Embryonic facial prominence (tissue), 1 donor: ENCODE results near the gene IGF2.

Experiments
- DNase-seq: peaks from one replicate; pipeline ENCODE4 v3.0.0-alpha.2; 2016; ENCODE audit errors: extremely low spot score

IGF2 gene

DNA sequence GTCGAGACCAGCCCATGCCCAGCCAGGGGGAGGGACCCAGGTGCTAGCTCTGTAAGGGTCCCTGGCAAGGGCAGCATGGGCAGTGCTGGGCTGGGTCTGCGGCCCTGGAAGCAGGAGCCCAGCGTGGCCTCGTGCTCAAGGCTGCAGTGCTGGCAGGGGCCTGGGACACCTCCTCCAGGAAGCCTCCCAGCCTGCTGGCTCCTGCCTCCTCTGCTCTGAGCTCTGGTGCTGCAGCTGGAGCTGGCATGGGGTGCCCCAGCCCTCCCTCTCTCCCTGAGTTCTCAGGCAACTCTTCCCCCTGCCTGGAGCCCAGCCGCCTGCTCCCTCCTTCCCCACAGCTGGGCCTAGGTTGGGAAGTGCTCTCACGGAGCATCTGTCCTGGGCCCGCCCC, 15.0 kb upstream of the IGF2 start:
- no peak for DNase-seq

DNA sequence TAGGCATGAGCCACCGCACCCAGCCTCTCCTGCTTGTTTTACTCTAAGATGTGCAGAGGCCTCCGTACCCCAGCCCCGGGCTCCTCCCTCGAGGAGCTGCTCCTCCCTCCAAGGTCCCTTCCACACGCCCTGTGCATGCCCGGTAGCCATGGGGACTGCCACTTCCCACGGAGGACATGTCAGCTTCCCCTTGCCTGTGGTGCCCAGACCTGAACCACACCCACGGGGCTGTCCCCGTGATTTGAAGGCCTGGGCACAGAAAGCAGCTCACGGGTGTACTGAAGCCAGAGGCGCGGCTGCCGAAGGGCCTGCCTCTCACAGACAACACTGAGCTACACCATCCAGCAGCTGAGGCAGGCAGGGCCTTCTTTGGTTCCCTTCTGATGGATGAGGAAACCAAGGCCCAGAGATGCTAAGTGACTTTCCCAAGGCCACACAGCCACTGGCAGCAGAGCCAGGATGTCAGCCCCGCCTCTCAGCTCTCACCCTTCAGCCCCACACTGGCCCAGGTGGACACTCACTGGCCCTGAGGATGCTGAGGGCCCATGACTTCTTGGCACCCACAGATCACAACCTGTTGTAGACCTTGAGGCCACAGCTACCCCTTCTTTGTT, 14.5 kb upstream of the IGF2 start:
- DNase-seq, result no peak

DNA sequence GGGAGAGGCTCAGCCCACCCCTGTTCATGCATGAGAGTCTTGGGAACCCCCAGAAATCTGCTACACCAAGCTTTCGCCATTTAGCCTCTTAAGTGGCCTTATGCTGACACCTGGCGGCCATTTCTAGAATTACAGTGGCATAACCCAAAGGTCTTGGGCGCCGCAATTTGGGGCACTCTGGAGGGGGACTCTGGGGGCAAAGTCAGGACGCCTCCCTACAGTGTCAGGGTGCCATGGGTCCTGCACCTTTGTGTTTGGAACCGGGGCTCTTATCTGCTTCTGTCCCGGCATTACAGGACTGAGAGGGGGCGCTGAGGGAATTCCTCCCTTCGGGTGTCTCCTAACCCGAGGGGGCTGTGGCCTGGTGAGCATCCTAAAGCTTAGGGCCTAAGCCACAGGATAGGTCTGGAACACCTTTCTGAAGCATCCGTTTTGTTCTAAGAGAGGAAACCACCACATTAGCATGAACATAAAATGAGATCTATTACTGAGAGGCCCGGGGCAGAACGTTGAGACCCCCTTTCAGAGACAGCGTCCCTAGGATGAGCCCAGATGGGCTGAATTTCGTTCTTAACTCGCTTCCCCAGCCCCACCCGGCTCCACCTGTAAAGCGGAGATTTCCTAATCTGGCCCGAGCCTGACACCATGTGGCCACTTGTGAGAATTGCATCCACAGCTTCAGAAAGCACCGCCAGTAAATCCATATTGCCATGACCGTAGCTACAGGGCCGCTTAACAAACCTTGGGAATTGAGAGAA, 12.5 kb upstream of the IGF2 start:
- peak; percentile 64 for DNase-seq

DNA sequence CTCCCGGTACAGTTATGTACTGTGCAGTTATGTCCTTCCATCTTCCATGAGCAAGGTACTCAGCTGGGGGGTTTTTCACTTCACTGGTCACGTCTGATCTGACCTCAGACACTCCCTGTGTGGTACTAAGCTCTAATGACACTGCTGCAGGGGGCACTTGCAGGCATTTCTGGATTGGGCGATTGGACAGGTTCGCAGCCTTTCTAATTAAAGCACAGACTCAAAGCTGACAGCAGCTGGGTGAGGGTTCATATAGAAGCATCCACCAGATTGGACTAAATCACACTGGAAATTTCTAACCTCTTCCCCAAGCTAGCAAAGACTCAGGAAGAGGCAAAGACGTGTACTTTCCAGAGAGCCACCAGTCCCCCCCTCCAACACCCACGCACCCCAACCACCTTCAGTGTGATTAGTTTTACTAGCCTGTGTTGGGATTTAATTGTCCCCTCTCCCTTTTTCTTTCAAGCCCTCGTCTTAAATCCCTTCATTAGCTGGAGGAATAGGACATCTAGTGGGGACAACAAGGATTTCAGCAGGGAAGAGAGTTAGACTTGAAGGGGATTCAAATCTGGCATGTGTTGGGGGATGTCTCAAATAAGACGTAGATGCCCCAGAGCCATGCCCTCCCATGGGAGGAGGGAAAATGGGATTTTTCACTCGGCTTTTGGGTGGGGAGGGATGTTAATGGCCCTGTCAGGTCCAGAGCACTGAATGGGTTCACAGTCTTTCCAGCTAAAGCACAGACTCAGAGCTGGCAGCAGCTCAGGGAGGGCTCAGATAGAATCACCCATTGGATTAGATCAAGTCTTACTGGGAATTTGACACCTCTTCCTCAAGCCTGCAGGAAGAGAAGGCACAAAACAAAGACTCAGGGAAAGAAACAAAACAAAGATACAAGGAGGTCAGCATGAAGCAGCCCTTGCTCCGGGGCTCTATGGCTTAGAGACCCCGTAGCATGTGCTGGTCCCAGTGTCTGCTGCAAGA, 11.0 kb upstream of the IGF2 start:
- peak; percentile 71 for DNase-seq

DNA sequence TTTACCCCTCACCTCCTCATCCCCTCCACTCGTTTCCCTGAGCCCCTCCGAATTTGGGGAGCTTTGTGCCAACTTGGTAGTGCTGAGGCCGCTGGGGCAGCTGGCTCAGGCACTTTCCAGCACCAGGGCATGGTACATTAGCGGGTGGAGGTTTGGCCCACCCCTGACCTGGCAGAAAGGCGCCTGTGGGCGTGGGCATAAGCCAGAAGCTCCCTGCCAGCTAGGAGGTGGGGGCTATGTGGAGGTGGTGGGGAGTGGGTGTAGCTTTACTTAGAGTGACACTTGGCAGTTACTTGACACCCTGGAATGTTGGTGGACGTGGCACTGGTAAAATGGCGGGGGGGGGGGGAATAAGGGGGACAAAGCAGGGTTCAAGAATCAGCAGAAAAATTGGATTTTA, 10.3 kb upstream of the IGF2 start:
- DNase-seq, result no peak

DNA sequence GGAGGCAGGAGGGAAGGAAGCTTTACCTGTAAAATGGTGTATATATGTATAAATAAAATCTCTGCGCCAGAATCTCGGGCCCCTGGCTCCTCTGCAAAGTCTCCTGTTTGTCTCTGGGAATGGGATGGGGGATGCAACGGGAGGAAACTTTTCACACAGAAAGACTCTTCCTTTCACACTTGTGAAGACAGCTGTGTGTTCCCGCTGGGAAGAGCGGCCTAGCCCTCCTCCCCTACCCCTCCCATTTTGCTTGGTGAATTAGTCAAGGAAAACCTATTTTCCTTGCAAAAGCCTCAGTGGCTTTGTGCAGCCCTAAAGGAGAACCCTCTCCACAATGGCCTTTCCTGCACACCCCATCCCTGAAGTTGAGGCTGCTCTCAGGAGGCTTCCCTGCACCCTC, 9.4 kb upstream of the IGF2 start:
- DNase-seq, result no peak

DNA sequence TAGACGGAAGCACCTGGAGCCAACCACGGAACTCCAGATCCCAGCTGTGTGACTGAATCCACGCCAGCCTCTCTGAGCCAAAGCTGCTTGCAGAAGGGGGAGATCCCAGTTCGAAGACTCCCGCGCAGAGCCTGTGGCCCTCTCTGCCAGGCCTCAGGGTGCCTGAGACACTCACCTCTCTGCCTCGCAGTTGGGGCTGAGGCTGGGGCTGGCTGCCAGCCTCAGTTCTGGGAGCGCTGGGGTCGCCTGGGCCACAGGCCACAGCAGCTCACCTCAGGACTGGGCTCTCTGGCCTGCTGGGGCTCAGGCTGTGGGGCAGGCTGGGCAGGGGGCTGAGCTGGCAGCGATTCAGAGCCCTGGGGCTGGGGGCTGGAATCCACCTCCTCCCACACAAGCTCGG, 8.2 kb upstream of the IGF2 start:
- no peak for DNase-seq

DNA sequence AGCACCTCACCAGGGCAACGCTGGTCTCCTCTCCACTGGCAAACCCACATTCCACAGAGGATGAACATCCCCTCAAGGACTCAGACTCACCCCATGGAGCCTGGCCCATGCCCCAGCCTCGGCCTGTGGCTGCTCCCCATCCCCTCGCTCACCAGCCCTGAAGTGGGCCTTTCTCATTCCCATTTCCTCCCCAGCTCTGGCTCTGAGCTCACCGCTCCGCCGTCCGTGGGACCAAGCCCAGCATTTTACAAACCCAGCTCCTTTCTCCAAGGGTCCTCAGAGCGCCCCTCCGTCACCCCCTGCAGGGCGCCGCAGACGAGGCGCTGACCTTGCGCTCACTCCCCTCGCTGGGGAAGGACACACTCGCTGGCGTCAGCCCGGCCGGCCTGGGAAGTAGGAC, 6.9 kb upstream of the IGF2 start:
- DNase-seq, result no peak

DNA sequence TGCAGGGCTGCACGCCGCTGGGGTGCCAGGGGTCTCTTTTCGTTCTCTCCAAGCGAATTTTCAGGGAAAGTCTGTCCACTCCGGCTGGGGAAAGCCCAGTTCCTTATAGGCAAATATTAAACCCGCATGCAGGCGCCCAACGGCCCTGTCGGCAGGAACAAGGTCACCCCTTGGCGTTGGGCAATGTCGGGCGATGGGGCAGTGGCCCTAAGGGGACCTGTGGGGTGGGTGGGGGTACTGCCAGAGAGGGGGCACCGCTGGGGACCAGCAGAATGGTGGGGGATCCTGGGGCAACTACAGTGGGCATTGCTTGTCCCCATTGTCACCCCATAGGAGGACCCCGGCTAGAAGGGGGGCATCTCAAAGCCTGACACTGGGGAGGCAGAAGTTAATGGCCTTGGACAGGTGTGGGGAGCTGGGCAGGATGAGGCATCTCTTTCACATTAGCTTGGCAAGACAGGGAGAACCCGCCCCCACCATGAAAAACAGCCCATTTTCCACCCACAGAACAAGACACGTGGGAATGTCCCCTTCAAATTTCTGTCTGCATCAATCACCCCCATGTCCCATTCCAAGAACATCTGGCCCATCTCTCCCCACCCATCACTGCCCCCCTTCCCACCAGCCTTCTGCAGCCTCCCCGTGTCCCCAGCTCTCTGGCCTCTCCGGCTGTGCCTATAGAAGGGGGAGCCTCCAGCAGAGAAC, 5.5 kb upstream of the IGF2 start:
- no peak for DNase-seq

DNA sequence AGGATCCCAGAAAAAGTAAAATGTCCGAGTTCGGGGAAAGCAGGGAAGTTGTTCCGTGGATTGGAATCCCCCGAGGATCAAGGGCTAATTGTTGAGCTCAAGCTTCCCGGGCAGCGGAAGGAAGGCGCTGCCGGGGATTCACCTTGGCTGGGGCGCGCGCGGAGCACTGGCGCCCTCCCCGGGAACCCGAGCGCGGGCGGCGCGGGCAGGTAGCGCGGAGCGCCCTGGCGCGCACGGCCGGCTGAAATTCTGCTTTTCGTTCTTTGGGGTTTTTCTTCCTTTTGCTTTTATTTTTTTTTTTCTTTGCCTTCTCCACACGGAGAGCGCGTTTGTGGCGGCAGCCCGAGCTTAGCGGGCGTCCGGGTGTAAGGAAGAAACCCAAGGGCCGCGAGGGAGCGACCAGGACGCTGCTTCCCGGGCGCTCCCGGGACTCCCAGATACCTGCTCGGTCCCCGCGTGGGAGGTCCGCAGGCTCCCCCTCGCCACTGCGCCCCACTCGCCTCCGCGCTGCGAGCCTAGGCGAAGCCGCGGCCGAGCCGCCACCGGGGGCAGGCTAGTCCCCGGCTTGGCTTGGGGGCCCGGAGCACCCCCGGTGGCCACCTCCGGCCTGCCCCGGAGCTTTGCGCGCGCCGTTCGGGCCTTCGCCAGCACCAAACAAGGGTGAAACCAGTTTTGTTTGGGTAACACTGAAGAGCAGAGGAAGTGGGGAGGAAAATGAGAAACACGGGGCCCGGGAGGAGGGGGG, 4.8 kb upstream of the IGF2 start:
- no peak for DNase-seq

DNA sequence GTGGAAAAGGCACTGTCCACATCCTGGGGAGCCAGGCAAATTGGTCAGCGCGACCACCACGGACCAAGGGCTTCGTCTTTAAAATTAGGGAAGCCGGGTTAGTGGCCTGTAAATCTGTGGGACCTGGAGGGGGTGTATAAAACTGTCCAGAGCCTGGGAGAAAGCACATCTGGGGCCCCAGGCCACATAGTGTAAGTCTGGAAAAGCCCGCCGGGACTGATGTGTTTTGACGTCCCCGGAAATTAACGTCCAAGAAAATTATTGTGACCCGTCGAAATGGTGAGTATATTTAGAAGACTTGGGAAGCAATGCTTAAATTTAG, 4.2 kb upstream of the IGF2 start:
- DNase-seq, result no peak

DNA sequence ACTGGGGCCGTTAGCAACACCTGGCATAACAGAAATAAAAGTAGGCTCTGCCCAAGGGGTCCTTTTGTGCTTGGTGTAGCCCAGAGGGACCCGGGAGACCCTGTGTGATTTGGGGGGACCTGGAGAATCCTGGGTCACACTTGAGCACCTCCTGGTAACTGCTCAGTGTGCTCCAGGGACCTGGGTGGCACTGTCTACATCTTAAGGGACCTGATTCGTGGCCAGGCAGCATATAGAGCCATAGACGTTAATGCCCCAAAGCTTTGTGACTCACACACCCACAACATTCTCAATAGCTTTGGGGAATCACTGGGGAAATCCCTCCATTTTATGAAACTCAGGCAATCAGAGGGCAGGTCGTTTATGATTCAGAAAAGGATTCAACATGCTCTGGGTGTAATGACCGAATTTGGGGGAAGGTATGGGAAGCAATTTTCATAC, 3.6 kb upstream of the IGF2 start:
- no peak for DNase-seq

DNA sequence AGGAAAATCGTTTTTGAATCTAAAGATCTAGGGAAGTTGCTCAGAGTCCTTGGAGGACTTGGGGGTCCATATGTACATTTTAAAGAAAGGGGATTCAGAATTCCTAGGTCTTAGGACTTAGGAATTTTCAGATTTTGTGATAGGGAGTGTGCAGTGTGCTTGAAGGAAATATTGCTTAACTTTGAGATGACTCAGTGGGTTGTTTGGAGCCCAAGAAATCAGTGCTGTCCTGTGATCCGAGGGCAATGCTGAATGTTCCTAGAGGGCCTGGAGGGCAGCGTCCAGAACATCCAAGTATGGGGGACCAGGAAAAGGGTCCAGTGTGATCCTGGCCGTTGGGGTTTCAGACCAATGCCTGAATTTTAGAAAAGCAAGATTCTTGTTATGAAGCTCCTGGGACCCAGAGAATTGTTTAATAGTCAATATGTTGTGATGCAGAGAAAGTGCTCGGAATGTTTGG, 3.1 kb upstream of the IGF2 start:
- no peak for DNase-seq

DNA sequence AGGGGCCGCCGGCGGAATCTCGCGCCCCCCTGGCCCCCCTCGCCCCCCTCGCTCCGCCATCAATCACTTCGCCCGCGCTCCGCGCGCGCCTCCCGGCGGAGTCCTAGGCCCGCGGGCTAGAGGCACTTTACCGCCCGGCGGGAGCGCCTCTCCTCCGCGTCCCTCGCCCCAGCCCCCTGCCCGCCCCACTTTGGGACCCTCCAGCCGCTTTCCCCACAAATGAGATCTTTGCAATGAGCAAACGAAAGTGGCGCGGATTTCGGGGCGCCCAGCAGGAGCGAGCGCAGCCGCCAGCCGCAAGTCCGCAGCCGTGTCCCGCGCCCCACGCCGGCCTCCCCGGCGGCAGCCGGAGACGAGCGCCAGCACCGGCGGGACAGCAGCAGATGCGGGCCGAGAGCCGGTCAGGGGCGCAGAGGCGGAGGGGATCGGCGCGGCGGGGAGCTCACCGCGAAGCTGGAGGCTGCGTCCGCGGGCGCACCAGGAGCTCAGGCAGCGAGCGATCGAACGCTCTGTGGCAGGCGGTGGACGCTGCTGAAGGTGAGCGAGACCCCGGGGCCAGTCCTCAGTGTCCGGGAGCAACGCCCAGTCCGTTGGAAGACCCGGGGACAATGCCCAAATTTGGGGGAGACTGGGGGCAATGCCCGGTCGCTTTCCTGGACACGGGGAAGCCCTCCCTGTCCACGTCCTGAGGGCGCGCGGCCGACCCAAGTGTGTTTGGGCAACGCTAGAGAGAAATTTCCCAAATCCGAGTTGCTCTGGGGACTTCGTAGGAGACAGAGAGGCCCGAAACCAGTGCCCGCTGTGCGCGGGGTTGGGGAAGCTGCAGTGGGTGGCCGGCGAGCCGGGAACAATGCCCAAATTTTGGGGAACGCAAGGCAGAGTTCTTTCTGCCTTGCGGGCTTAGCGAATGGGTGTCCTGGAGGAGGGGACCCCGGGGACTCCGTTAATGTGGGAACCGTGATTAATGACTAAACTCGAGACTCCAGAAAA, 1.5 kb upstream of the IGF2 start:
- DNase-seq, result no peak

DNA sequence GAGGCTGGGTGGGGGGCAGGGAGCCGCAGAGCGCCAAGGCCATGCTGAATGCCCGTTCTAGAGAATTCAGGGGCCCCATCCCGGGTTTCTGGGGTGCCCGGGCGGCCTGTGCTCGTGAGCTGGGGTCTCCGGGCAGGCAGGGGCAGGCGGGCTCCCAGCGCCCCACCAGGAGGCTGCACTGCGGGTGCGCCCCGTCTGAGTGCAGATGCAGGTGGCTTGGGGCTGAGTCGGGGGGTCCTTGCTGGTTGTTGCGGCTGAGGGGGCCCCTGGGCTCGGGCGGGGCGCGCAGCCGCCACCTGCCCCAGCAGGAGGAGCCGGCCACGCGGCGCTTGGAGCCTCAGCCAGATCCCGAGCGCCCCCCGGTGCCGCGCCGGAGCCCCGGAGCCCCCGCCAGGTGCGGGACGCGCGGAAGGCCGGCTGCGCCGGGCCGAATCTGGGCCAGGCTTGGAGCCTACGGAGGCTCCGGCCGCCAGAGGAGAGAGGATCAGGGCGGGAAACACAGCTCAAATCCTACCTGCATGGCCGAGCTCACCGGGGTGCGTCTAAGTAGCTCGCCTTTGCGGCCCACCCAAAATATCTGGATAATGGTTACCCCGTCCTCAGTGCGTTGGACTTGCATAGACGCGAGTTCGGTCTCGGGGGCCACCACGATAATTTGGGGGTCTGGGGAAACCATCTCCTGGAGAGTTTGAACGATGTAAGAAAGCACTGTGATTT, 590 bp upstream of the IGF2 start:
- no peak for DNase-seq

DNA sequence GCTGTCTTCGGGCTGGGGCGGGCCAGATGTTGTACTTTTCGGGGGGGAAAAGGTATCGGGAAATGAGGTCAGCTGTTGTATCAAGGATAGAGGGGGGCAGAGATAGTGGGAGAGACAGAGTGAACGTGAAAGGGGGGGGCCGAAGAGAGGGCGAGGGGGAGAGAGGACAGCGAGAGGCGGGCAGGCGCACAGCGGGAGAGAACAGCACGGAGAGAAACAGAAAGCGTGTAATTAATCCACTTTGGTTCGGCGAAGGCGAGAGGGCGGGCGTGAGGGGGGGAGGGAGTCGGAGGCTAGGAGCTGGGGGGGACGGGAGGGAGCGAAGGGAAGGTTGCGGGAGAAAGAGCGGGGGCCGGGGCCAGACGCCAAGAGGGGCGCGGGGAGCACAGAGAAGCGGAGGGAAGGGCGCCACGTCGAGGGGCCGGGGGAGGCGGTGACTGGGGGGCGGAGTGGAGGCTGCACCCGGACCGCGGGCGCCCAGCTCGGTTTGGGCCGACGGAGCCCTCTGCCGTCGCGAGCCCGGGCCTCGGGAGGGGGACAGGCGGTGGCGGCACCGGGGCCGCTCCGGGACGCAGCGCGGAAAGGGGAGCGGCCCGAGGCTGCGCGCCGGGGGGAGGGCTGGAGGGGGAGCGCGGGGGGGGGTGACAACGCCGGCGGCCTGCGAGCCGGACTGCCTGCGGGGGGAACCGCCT, 612 bp downstream of the IGF2 start:
- peak; percentile 38 for DNase-seq

DNA sequence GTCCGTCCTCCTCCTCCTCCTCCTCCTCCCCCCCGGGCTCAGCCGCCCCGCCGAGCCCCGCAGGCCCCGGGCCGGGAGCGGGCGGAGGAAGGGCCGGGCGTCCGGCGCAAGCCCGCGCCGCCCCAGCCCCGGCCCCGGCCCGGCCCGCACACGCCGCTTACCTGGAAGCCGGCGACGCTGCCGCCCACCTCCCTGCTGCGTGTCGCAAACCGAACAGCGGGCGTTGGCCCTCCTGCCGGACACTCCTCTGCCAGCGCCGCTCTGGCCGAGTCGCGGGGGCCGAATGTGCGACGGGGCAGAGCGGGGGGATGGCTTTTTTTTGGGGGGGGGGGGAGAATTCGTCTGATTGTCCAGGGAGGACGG, 1.1 kb downstream of the IGF2 start:
- DNase-seq, result no peak

DNA sequence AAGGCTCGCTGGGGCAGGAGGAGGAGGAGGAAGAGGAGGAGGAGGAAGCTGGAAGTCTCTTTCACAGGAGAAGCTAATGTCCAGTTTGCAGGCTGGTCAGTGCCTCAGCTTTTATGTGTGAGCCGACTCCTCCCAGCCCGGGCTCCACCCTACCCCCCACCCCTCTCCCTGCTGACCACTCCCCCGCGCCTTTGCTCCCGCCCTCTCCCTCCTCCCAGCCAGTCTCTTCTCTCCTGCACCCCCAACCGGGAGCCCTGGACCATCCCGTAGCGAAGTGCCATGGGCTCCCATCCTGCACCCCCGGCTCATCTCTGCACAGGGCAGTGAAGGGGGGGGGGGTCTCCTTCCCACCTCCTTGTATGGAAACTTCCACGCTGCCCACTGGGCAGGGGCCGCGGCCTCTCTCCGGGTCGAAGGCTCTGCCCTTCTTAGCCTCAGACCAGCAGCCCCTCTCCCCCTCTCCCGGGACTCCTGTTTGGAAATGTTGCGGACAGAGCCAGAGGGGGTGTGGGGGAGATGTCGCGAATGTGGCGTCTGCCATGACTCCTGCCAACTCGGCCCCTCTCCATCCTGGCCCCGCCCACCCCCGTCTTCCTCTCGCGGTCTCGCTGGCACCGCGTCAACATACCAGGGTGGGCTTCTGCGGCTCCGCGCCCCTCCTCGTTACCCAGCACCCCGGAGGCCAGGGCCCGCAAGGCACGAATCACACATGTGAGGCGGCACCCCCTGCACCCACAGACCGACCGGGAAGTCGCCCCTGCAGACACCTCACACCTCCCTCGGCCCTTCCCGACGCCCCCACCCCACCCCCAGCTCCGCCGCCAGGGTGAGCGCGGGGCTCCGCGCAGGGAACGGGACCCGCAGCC, 1.8 kb downstream of the IGF2 start:
- DNase-seq, result peak; percentile 50
